PFSK-1 (cell line): Measurements from ENCODE around the gene UGP2.

ENCODE experiments used
- POLR2AphosphoS5 ChIP-seq: IDR thresholded peaks from 2 replicates; pipeline ENCODE4 v1.6.1; 2012; ENCODE audit warnings: low read depth, mild to moderate bottlenecking, control low read depth, low read length, moderate library complexity
- TAF1 ChIP-seq: IDR thresholded peaks from 2 replicates; pipeline ENCODE4 v1.6.1; 2012; ENCODE audit warnings: low read length, control low read depth, borderline replicate concordance; ENCODE audit not compliant: insufficient read depth

- TF ChIP-seq POLR2AphosphoS5 (no peak), TAF1 (no peak)
These were observed 2.9 kb downstream of the UGP2 start for GRCh38 chr2:63844616-63845015.
